ENCODE results near the gene ARMCX4. TPM values are rescaled to one million over a fixed set of nuclear protein-coding genes. Genes with fewer than 3 reads are reported as not detected.

Gene ARMCX4
- total RNA-seq, 4 donors from 2014 or later: 0.97 to 6.3 (median 3.7) TPM

GRCh38 chrX:101452056-101452455 is 33.2 kb upstream of the ARMCX4 start:
- no peak for TF ChIP-seq POLR2A (IDR thresholded peaks at IDR 0.05)
- no peak for TF ChIP-seq CTCF (IDR thresholded peaks at IDR 0.05)
- peaks cover 0 to 36% (median 0%) of the 10 kb centered on the region in 3 donors for H3K36me3 ChIP-seq
- intact Hi-C loops (cut with DNase I): no loop called here

GRCh38 chrX:101460669-101461068 is 24.6 kb upstream of the ARMCX4 start:
- no peaks in the 10 kb centered on the region for H3K9me3 ChIP-seq
- H3K36me3 ChIP-seq: no peaks in the 10 kb centered on the region
- no peaks in the 10 kb centered on the region for H3K4me1 ChIP-seq
- WGBS, 2 donors: 50 to 93% methylated on average over 1 of the region's 1 CpG
- DNase-seq: no peak
- H3K27ac ChIP-seq: no peak overlapping the region
- intact Hi-C loops (cut with DNase I): no loop called here
- no peak overlapping the region for H3K4me3 ChIP-seq
- TF ChIP-seq CTCF (IDR thresholded peaks at IDR 0.05) (no peak), POLR2A (IDR thresholded peaks at IDR 0.05) (no peak)
- H3K27me3 ChIP-seq: no peaks in the 10 kb centered on the region

More at GRCh38 chrX:101452056-101452455, 33.2 kb upstream of the ARMCX4 start:
- H3K4me3 ChIP-seq: no peak overlapping the region
- no peak for DNase-seq
- H3K27me3 ChIP-seq: no peaks in the 10 kb centered on the region
- no peaks in the 10 kb centered on the region for H3K4me1 ChIP-seq
- 56 to 78% methylated on average over 3 of the region's 3 CpGs for WGBS, 2 donors
- H3K27ac ChIP-seq: no peak overlapping the region
- no peaks in the 10 kb centered on the region for H3K9me3 ChIP-seq

GRCh38 chrX:101462892-101463291 is 22.4 kb upstream of the ARMCX4 start:
- Histone ChIP-seq H3K4me1 (no peaks in the 10 kb centered on the region), H3K9me3 (no peaks in the 10 kb centered on the region), H3K4me3 (no peak overlapping the region), H3K36me3 (no peaks in the 10 kb centered on the region), H3K27ac (no peak overlapping the region), H3K27me3 (no peaks in the 10 kb centered on the region)
- intact Hi-C loops (cut with DNase I): no loop called here
- no peak for DNase-seq
- WGBS, 2 donors: 58 to 69% methylated on average over 2 to 3 of the region's 3 CpGs
- TF ChIP-seq POLR2A (IDR thresholded peaks at IDR 0.05) (no peak), CTCF (IDR thresholded peaks at IDR 0.05) (no peak)

- Histone ChIP-seq H3K27me3 (no peaks in the 10 kb centered on the region), H3K27ac (no peak overlapping the region), H3K36me3 (no peaks in the 10 kb centered on the region), H3K4me1 (no peaks in the 10 kb centered on the region), H3K9me3 (no peaks in the 10 kb centered on the region), H3K4me3 (no peak overlapping the region)
- WGBS, 2 donors: 59 to 83% methylated on average over 2 of the region's 2 CpGs
- intact Hi-C loops (cut with DNase I): no loop called here
- no peak for DNase-seq
- TF ChIP-seq CTCF (IDR thresholded peaks at IDR 0.05) (no peak), POLR2A (IDR thresholded peaks at IDR 0.05) (no peak)
Measured at GRCh38 chrX:101478366-101478765, 6.9 kb upstream of the ARMCX4 start.

- WGBS, 2 donors: 79 to 88% methylated on average over 4 of the region's 4 CpGs
- no peak for DNase-seq
- peaks cover 0 to 10% (median 0%) of the 10 kb centered on the region in 3 donors for H3K4me1 ChIP-seq
- H3K9me3 ChIP-seq: no peaks in the 10 kb centered on the region
- no peaks in the 10 kb centered on the region for H3K27me3 ChIP-seq
- no peak overlapping the region for H3K27ac ChIP-seq
- no peak overlapping the region for H3K4me3 ChIP-seq
- TF ChIP-seq POLR2A (IDR thresholded peaks at IDR 0.05) (no peak), CTCF (IDR thresholded peaks at IDR 0.05) (no peak)
- intact Hi-C loops (cut with DNase I): no loop called here
- no peaks in the 10 kb centered on the region for H3K36me3 ChIP-seq
Measured at GRCh38 chrX:101482296-101482695, 3.0 kb upstream of the ARMCX4 start.

Measured in esophagus squamous epithelium (tissue), 5 donors.